Astrocyte (in vitro differentiated cells and primary cell): Measurements from ENCODE around the gene CNTNAP2.

Experiments
- EZH2 ChIP-seq: IDR thresholded peaks from 2 replicates; pipeline ENCODE4 v1.6.1; 2012; ENCODE audit warnings: mild to moderate bottlenecking, low read length, inconsistent platforms; ENCODE audit not compliant: insufficient read depth
- TF ChIP-seq, protein P1 (sequence below): IDR thresholded peaks from 2 replicates; pipeline ENCODE4 v1.5.1; 2011; ENCODE audit warnings: low read depth, mild to moderate bottlenecking, inconsistent platforms, low read length, moderate library complexity; ENCODE audit not compliant: insufficient read depth

DNA sequence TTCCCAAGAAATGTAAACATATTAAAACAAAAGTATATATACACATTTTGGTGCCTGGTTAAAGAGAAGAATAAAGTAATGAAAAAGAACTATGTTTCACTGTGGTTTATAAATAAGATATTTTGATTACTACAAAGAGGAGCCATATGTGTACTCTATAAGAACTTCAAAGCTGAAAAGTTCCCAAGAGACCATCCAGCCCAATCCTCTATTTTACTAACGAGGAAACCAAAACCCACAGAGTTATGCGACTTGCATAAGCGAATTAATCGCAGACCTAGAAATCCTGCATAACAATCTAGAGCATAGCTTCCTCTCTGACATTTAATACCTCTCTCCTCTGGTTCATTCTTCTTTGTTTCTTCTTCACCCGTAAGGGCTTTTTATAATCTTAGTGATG lies 937.1 kb downstream of the CNTNAP2 start:
- TF ChIP-seq, protein P1, sequence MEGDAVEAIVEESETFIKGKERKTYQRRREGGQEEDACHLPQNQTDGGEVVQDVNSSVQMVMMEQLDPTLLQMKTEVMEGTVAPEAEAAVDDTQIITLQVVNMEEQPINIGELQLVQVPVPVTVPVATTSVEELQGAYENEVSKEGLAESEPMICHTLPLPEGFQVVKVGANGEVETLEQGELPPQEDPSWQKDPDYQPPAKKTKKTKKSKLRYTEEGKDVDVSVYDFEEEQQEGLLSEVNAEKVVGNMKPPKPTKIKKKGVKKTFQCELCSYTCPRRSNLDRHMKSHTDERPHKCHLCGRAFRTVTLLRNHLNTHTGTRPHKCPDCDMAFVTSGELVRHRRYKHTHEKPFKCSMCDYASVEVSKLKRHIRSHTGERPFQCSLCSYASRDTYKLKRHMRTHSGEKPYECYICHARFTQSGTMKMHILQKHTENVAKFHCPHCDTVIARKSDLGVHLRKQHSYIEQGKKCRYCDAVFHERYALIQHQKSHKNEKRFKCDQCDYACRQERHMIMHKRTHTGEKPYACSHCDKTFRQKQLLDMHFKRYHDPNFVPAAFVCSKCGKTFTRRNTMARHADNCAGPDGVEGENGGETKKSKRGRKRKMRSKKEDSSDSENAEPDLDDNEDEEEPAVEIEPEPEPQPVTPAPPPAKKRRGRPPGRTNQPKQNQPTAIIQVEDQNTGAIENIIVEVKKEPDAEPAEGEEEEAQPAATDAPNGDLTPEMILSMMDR: no peak
- TF ChIP-seq EZH2: no peak
